ENCODE results near the gene TBC1D4.

DNA sequence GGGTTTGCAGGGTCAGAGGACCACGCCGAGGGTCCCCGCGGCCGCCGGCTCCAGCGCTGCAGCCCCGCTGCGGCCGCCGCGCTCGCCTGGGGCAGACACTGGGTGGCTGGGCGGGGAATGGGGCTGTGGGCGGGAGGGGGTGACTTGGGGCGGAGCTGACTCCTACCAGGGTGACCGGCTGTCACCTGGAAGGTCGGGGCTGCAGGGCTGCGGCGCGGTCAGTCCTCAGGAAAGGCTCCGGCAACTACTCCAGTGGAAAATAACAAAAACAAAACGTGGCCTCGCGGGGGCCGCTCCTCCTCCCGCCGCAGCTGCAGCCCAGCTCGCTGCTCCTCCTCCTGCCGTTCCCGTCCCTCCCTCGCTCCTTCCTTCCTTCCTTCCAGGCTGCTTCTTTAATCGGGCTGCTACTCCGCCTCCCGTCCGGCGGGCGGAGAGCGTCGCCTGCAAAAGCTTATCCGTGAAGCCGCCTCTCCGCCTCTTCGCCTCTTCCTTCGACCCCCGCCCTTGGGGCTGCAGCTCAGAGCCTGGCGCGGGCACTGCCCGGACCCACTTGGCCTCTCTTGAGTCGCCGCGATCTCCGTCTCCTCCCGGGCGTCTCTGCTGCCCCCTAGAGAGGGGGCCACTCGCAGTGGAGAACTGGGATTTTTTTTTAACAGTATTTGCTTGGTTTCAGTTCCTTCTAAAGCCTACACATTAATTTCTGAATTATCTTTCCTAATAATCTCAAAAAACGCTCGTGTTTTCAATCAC is at the start of gene TBC1D4:
- peak; percentile 66 to 84 for TF ChIP-seq POLR2A (IDR thresholded peaks at IDR 0.05)
- TF ChIP-seq, protein P1, sequence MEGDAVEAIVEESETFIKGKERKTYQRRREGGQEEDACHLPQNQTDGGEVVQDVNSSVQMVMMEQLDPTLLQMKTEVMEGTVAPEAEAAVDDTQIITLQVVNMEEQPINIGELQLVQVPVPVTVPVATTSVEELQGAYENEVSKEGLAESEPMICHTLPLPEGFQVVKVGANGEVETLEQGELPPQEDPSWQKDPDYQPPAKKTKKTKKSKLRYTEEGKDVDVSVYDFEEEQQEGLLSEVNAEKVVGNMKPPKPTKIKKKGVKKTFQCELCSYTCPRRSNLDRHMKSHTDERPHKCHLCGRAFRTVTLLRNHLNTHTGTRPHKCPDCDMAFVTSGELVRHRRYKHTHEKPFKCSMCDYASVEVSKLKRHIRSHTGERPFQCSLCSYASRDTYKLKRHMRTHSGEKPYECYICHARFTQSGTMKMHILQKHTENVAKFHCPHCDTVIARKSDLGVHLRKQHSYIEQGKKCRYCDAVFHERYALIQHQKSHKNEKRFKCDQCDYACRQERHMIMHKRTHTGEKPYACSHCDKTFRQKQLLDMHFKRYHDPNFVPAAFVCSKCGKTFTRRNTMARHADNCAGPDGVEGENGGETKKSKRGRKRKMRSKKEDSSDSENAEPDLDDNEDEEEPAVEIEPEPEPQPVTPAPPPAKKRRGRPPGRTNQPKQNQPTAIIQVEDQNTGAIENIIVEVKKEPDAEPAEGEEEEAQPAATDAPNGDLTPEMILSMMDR (IDR thresholded peaks at IDR 0.05 in 4 of 5, conservative IDR thresholded peaks at IDR 0.05 in 1 of 5), result peak; percentile 68 to 93 (median 74)
